OCI-LY1 (cell line): ENCODE results near the gene C2CD5.

Experiments
- CTCF ChIP-seq: fragments of 200-600 bp; sonication (generic), shearing (Covaris generic); IDR thresholded peaks from 2 replicates; pipeline ENCODE4 v1.5.1; 2017; ENCODE audit warnings: mild to moderate bottlenecking, antibody characterized with exemption, low read length, moderate library complexity, mixed read lengths
- EZH2 ChIP-seq: fragments of 200-600 bp; sonication (generic), shearing (Covaris generic); IDR thresholded peaks from 2 replicates; pipeline ENCODE4 v1.8.0; 2017; ENCODE audit warnings: borderline replicate concordance, mixed run types, mild to moderate bottlenecking, antibody characterized with exemption, low read length, moderate library complexity, mixed read lengths

- TF ChIP-seq CTCF (no peak), EZH2 (no peak)
These were observed 131.8 kb downstream of the C2CD5 start for GRCh38 chr12:22412581-22412980.
